PC-9 (cell line): ENCODE data around the gene RAD51D. TPM values are rescaled to one million over a fixed set of nuclear protein-coding genes. Genes with fewer than 3 reads are reported as not detected.

Experiments
- BruUV-seq: library from RNA; stranded (reverse); fragments of 400-500 nt; replicated peaks from 2 replicates; lab custom pipeline; 2021; lab: Mats Ljungman, UMichigan
- CTCF ChIA-PET: fragments of 300-600 bp; sonication (Branson Sonifier 250); formaldehyde crosslinking; loops from one replicate; lab custom pipeline; 2022; ENCODE audit warnings: antibody characterized with exemption; lab: Charles Lee
- POLR2A ChIA-PET: fragments of 300-600 bp; sonication (Branson Sonifier 250); formaldehyde crosslinking; loops from one replicate; lab custom pipeline; 2022; ENCODE audit warnings: antibody characterized with exemption; ENCODE audit not compliant: unreplicated experiment; lab: Charles Lee
- DNase-seq, 2 experiments: peaks; one replicate each; pipeline versions ENCODE4 v3.0.0 to v3.0.0-alpha.2; 2015 to 2022; ENCODE audit warnings: mixed read lengths in 1 of 2
- H2AFZ ChIP-seq: fragments of 200-600 bp; sonication (generic); 2 replicates; pipeline ENCODE4 v1.8.1; 2017; ENCODE audit warnings: antibody characterized with exemption
- H3F3A ChIP-seq: fragments of 200-600 bp; sonication (generic); 2 replicates; pipeline ENCODE4 v1.8.1; 2017; ENCODE audit warnings: antibody characterized with exemption, mild to moderate bottlenecking, low read depth; ENCODE audit not compliant: insufficient read depth
- H3K27ac ChIP-seq: fragments of 200-600 bp; sonication (generic); 2 replicates; pipeline ENCODE4 v1.6.1; 2016; ENCODE audit warnings: mixed run types
- H3K27me3 ChIP-seq: fragments of 200-600 bp; sonication (generic); 2 replicates; pipeline ENCODE4 v1.6.1; 2016; ENCODE audit warnings: low read depth, mixed run types; ENCODE audit not compliant: insufficient read depth
- H3K36me3 ChIP-seq: fragments of 200-600 bp; sonication (generic); 2 replicates; pipeline ENCODE4 v1.6.1; 2016; ENCODE audit warnings: low read depth, mixed run types
- H3K4me1 ChIP-seq: fragments of 200-600 bp; sonication (generic); replicated peaks from 2 replicates; pipeline ENCODE4 v1.6.1; 2016; ENCODE audit warnings: mixed run types; ENCODE audit not compliant: insufficient read depth
- H3K4me2 ChIP-seq: fragments of 200-600 bp; sonication (generic); 2 replicates; pipeline ENCODE4 v1.6.1; 2017; ENCODE audit warnings: mixed run types
- H3K4me3 ChIP-seq: fragments of 200-600 bp; sonication (generic); 2 replicates; pipeline ENCODE4 v1.6.1; 2016; ENCODE audit warnings: mixed run types
- H3K79me2 ChIP-seq: fragments of 200-600 bp; sonication (generic); 2 replicates; pipeline ENCODE4 v1.6.1; 2017; ENCODE audit warnings: low read depth, mixed run types
- H3K9me2 ChIP-seq: fragments of 200-600 bp; sonication (generic); 2 replicates; pipeline ENCODE4 v1.8.1; 2017; ENCODE audit warnings: mild to moderate bottlenecking; ENCODE audit not compliant: insufficient read depth
- H3K9me3 ChIP-seq: fragments of 200-600 bp; sonication (generic); 2 replicates; pipeline ENCODE4 v1.8.1; 2016; ENCODE audit warnings: low read depth; ENCODE audit not compliant: insufficient read depth
- H4K20me1 ChIP-seq: fragments of 200-600 bp; sonication (generic); 2 replicates; pipeline ENCODE4 v1.8.1; 2017; ENCODE audit not compliant: insufficient read depth
- CTCF ChIP-seq: fragments of 200-600 bp; sonication (generic); conservative IDR thresholded peaks from 2 replicates; pipeline ENCODE4 v1.6.1; 2017; ENCODE audit warnings: mixed run types, antibody characterized with exemption, mild to moderate bottlenecking, moderate library complexity
- EZH2 ChIP-seq: fragments of 200-600 bp; sonication (generic); IDR thresholded peaks from 2 replicates; pipeline ENCODE4 v1.8.0; 2017; ENCODE audit warnings: antibody characterized with exemption, low read depth
- intact Hi-C: fragments of 100-400 bp; cut with micrococcal nuclease; formaldehyde crosslinking; loops from one replicate; pipeline ENCODE4 v1.10.0; 2022; ENCODE audit not compliant: unreplicated experiment
- total RNA-seq: library from RNA; stranded (reverse); gene quantifications from 2 replicates; pipeline ENCODE4 v1.2.3, GENCODE V29; 2021

The RAD51D gene
- total RNA-seq, 1 experiment from 2014 or later = 7.8 TPM

- no peak for DNase-seq
- intact Hi-C loops = no loop called here
- no TSS peak for BruUV-seq
- POLR2A ChIA-PET = no interaction called here
- Histone ChIP-seq H3K4me3 (no peak overlapping the region), H4K20me1 (no peaks in the 10 kb centered on the region), H3K27ac (no peak overlapping the region), H3K4me1 (peaks cover 37% of the 10 kb centered on the region), H3K9me2 (no peaks in the 10 kb centered on the region), H3K79me2 (peaks cover 11% of the 10 kb centered on the region; the same call in 1 of the 2 replicates), H3K9me3 (no peaks in the 10 kb centered on the region; the same call in 1 of the 2 replicates), H2AFZ (no peak overlapping the region), H3K4me2 (no peak overlapping the region), H3K27me3 (no peaks in the 10 kb centered on the region), H3F3A (peaks cover 35% of the 10 kb centered on the region), H3K36me3 (no peaks in the 10 kb centered on the region)
- CTCF ChIA-PET = no interaction called here
- no peak for TF ChIP-seq EZH2
These were observed 50.3 kb downstream of the RAD51D start for GRCh38 chr17:35069311-35069710.

- no peak overlapping the region for H3K4me2 ChIP-seq
- no peak for DNase-seq
- H3K4me1 ChIP-seq = peaks cover 34% of the 10 kb centered on the region
- no peak overlapping the region for H3K27ac ChIP-seq
- peaks cover 8% of the 10 kb centered on the region; the same call in 1 of the 2 replicates for H3K79me2 ChIP-seq
- no TSS peak for BruUV-seq
- peaks cover 32% of the 10 kb centered on the region for H3F3A ChIP-seq
- POLR2A ChIA-PET = no interaction called here
- no peaks in the 10 kb centered on the region for H3K9me2 ChIP-seq
- intact Hi-C loops = no loop called here
- TF ChIP-seq CTCF = no peak
- no peak for TF ChIP-seq EZH2
- no peaks in the 10 kb centered on the region for H3K27me3 ChIP-seq
- no peaks in the 10 kb centered on the region for H3K36me3 ChIP-seq
- H3K9me3 ChIP-seq = no peaks in the 10 kb centered on the region; the same call in 1 of the 2 replicates
- no peak overlapping the region for H2AFZ ChIP-seq
- no peaks in the 10 kb centered on the region for H4K20me1 ChIP-seq
- CTCF ChIA-PET = no interaction called here
- H3K4me3 ChIP-seq = no peak overlapping the region
These were observed 51.4 kb downstream of the RAD51D start for GRCh38 chr17:35068249-35068648.

GRCh38 chr17:35065880-35066279, 53.8 kb downstream of the RAD51D start:
- no peak for TF ChIP-seq EZH2
- no peak for TF ChIP-seq CTCF
- H3K36me3 ChIP-seq = no peaks in the 10 kb centered on the region
- POLR2A ChIA-PET = interaction anchor here (0.7 kb wide), 1 partner anchor 17 kb away, joined by 6 read pairs; no protein-coding TSS in a partner anchor
- peaks cover 13% of the 10 kb centered on the region for H3K79me2 ChIP-seq
- no peak overlapping the region for H3K27ac ChIP-seq
- H3K4me2 ChIP-seq = no peak overlapping the region
- H4K20me1 ChIP-seq = no peaks in the 10 kb centered on the region
- H3K9me2 ChIP-seq = no peaks in the 10 kb centered on the region
- peaks cover 36% of the 10 kb centered on the region for H3K4me1 ChIP-seq
- intact Hi-C loops = no loop called here
- H3K27me3 ChIP-seq = no peaks in the 10 kb centered on the region
- peaks cover 34% of the 10 kb centered on the region for H3F3A ChIP-seq
- no peak overlapping the region for H3K4me3 ChIP-seq
- CTCF ChIA-PET = no interaction called here
- H3K9me3 ChIP-seq = no peaks in the 10 kb centered on the region; the same call in 1 of the 2 replicates
- DNase-seq = no peak
- no peak overlapping the region for H2AFZ ChIP-seq
- no TSS peak for BruUV-seq
